ENCODE measurements around the gene PLK1.
"Not testable (repeated sequence)": the region's sequence is repeated elsewhere in the genome, so short reads cannot be mapped to it uniquely, and the experiment has no call there.

The PLK1 gene

GRCh38 chr16:23678430-23679273 lies at the start of gene PLK1:
Gene PLK1 (plus strand): TSS chr16:23678889. CDS start chr16:23678933, 44 bp downstream.
- DNase-seq: peak; percentile 91

- no peak for DNase-seq
These were observed 49.2 kb upstream of the PLK1 start for GRCh38 chr16:23629516-23629915.

GRCh38 chr16:23631874-23632273 lies 46.8 kb upstream of the PLK1 start:
- DNase-seq: not testable (repeated sequence)

GRCh38 chr16:23634461-23635036 lies 44.1 kb upstream of the PLK1 start:
- no peak for DNase-seq

- no peak for DNase-seq
These were observed 42.7 kb upstream of the PLK1 start for GRCh38 chr16:23635958-23636357.

GRCh38 chr16:23640615-23640930 lies 38.1 kb upstream of the PLK1 start:
- peak; percentile 24 for DNase-seq

- DNase-seq: peak; percentile 94
These were observed 37.5 kb upstream of the PLK1 start, which contains the start of the genes DCTN5 and PALB2 for GRCh38 chr16:23640931-23641765. Gene DCTN5 (plus strand): TSS chr16:23641466. CDS start chr16:23641543, 77 bp downstream. Gene PALB2 (minus strand): TSS chr16:23641310. CDS start chr16:23641157, 153 bp downstream.

GRCh38 chr16:23642246-23642774 lies 36.4 kb upstream of the PLK1 start:
- DNase-seq: no peak

GRCh38 chr16:23650674-23651416 lies 27.8 kb upstream of the PLK1 start:
- peak; percentile 11 for DNase-seq

GRCh38 chr16:23651943-23652468 lies 26.7 kb upstream of the PLK1 start:
- no peak for DNase-seq

GRCh38 chr16:23663918-23664317 lies 14.8 kb upstream of the PLK1 start:
- DNase-seq: no peak

- no peak for DNase-seq
These were observed 11.9 kb upstream of the PLK1 start for GRCh38 chr16:23666571-23667354.

- DNase-seq: no peak
These were observed 11.4 kb upstream of the PLK1 start for GRCh38 chr16:23667355-23667659.

GRCh38 chr16:23668225-23668624 lies 10.5 kb upstream of the PLK1 start:
- DNase-seq: no peak

- DNase-seq: no peak
These were observed 9.8 kb upstream of the PLK1 start for GRCh38 chr16:23668873-23669272.

- peak; percentile 72 for DNase-seq
These were observed 8.4 kb upstream of the PLK1 start for GRCh38 chr16:23670137-23670776.

- no peak for DNase-seq
These were observed 4.6 kb upstream of the PLK1 start for GRCh38 chr16:23673971-23674614.

- DNase-seq: no peak
These were observed 1.7 kb upstream of the PLK1 start for GRCh38 chr16:23676924-23677480.

GRCh38 chr16:23679274-23679985 lies 741 bp downstream of the PLK1 start:
- peak; percentile 61 for DNase-seq

GRCh38 chr16:23679986-23680336 lies 1.3 kb downstream of the PLK1 start:
- no peak for DNase-seq
